ENCODE measurements around the gene SERPINB11. TPM values are rescaled to one million over a fixed set of nuclear protein-coding genes. Genes with fewer than 3 reads are reported as not detected.
"Not testable (repeated sequence)": the region's sequence is repeated elsewhere in the genome, so short reads cannot be mapped to it uniquely, and the experiment has no call there.

The SERPINB11 gene
- polyA plus RNA-seq, 1 experiment: not detected

DNA sequence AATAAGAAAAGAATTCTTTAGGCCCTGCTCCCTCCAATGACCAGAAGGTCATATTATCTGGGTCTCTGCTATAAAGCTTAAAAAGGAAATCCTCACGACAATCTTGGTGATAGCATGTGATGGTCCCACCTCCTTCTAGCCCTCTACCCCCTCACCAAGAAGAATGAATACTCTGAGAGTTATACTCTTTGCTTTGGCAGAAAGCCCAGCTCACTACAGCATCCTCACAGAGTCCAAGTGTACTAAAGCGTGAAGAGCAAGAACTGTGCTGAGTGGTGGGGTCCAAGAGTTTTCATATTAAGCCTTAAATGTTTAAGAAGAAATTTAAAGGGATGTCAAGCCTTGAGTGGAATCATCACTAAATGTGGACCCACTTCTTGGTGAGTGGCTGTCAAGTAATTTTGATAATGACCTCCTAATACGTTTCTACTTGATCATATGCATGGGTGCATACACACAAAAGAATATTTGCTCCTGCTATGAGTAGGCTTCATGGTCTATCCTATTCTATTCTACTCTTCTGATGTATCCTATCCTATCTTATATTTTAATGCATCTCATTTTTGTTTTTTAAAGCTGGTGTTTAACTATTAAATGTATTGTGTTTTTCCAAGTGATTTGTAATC, 56.0 kb downstream of the SERPINB11 start:
- H3K4me3 ChIP-seq (ENCODE audit: low read depth, low read length): no peak overlapping the region
- no peak for TF ChIP-seq CTCF (IDR thresholded peaks at IDR 0.05; ENCODE audit: low read depth, low read length)
- H3K27ac ChIP-seq (ENCODE audit: low read depth, low read length): no peak overlapping the region
- CTCF ChIA-PET: interaction anchor here (1.4 kb wide), 1 partner anchor 17 kb away, joined by 5 read pairs; no protein-coding TSS in a partner anchor
- H3K27me3 ChIP-seq (ENCODE audit: control insufficient read depth, insufficient read depth, low read length): no peaks in the 10 kb centered on the region
- POLR2A ChIA-PET: no interaction called here
- no peak for DNase-seq (ENCODE audit: low read depth, low spot score)
- H3K9me3 ChIP-seq (ENCODE audit: control insufficient read depth, insufficient read depth, low read length): peaks cover 12% of the 10 kb centered on the region

GRCh38 chr18:63759786-63760185, 57.0 kb downstream of the SERPINB11 start:
- H3K27me3 ChIP-seq (ENCODE audit: control insufficient read depth, insufficient read depth, low read length); DNase-seq (ENCODE audit: low read depth, low spot score); H3K27ac ChIP-seq (ENCODE audit: low read depth, low read length); POLR2A ChIA-PET; CTCF ChIA-PET; H3K4me3 ChIP-seq (ENCODE audit: low read depth, low read length): not testable (repeated sequence)
- peaks cover 12% of the 10 kb centered on the region for H3K9me3 ChIP-seq (ENCODE audit: control insufficient read depth, insufficient read depth, low read length)

GRCh38 chr18:63762518-63762917, 59.8 kb downstream of the SERPINB11 start:
- ChIA-PET POLR2A (no interaction called here), CTCF (interaction anchor here (1.0 kb wide), 1 partner anchor 21 kb away, joined by 3 read pairs; no protein-coding TSS in a partner anchor)
- peak; percentile 36 for DNase-seq (ENCODE audit: low read depth, low spot score)
- Histone ChIP-seq H3K9me3 (ENCODE audit: control insufficient read depth, insufficient read depth, low read length) (peaks cover 12% of the 10 kb centered on the region), H3K4me3 (ENCODE audit: low read depth, low read length) (no peak overlapping the region), H3K27me3 (ENCODE audit: control insufficient read depth, insufficient read depth, low read length) (no peaks in the 10 kb centered on the region), H3K27ac (ENCODE audit: low read depth, low read length) (no peak overlapping the region)
- no peak for TF ChIP-seq CTCF (IDR thresholded peaks at IDR 0.05; ENCODE audit: low read depth, low read length)

- TF ChIP-seq CTCF (IDR thresholded peaks at IDR 0.05; ENCODE audit: low read depth, low read length): no peak
- Histone ChIP-seq H3K9me3 (ENCODE audit: control insufficient read depth, insufficient read depth, low read length) (peaks cover 12% of the 10 kb centered on the region), H3K27ac (ENCODE audit: low read depth, low read length) (peak overlapping the region; percentile 39), H3K4me3 (ENCODE audit: low read depth, low read length) (no peak overlapping the region), H3K27me3 (ENCODE audit: control insufficient read depth, insufficient read depth, low read length) (no peaks in the 10 kb centered on the region)
- DNase-seq (ENCODE audit: low read depth, low spot score): no peak
- ChIA-PET POLR2A (interaction anchor here (1.3 kb wide), 1 partner anchor 11 kb away, joined by 4 read pairs; the partner anchor contains the start of gene SERPINB7), CTCF (interaction anchor here (0.9 to 1.3 kb wide), 4 partner anchors 18 to 247 kb away, joined by 3 to 6 read pairs (median 3); no protein-coding TSS in a partner anchor)
Measured at GRCh38 chr18:63763831-63764600, 61.3 kb downstream of the SERPINB11 start.

DNA sequence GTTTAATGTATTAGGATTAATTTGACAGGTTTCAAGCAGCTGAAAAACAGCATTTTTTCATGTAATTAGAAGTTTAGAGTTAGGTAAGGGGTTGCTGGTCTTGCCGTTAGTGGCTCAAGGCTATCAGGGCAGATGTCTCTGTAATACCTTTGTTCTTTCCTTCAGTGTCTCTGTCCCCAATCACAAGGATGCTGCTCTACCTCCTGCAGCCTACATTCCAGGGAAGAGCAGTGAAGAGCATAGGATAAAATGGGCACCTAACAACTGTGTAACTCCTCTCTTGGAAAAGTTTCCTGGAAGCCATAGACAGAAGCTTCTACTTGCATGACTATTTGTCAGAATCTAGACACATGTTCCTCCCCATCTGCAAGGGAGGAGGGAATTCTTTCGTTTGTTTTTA, 63.1 kb downstream of the SERPINB11 start:
- no peak for DNase-seq (ENCODE audit: low read depth, low spot score)
- H3K9me3 ChIP-seq (ENCODE audit: control insufficient read depth, insufficient read depth, low read length): peaks cover 2% of the 10 kb centered on the region; the same call in 1 of the 2 replicates
- ChIA-PET CTCF (no interaction called here), POLR2A (no interaction called here)
- no peaks in the 10 kb centered on the region for H3K27me3 ChIP-seq (ENCODE audit: control insufficient read depth, insufficient read depth, low read length)
- no peak overlapping the region for H3K27ac ChIP-seq (ENCODE audit: low read depth, low read length)
- no peak overlapping the region for H3K4me3 ChIP-seq (ENCODE audit: low read depth, low read length)
- no peak for TF ChIP-seq CTCF (IDR thresholded peaks at IDR 0.05; ENCODE audit: low read depth, low read length)

Other genes with a start within 250 kb of the SERPINB11 start
- not detected in 2 replicates for gene SERPINB5, start 226.0 kb upstream of the SERPINB11 start, polyA plus RNA-seq (2011; rRNA removed)
- gene SERPINB12, start 160.6 kb upstream of the SERPINB11 start, polyA plus RNA-seq (2011; rRNA removed): not detected in 2 replicates
- not detected in 2 replicates for gene SERPINB13, start 115.6 kb upstream of the SERPINB11 start, polyA plus RNA-seq (2011; rRNA removed)
- not detected in 2 replicates for gene SERPINB4, start 58.7 kb upstream of the SERPINB11 start, polyA plus RNA-seq (2011; rRNA removed)
- not detected in 2 replicates for gene SERPINB3, start 41.1 kb upstream of the SERPINB11 start, polyA plus RNA-seq (2011; rRNA removed)
- 23.1 and 28.1 TPM in 2 replicates for gene SERPINB7, start 72.5 kb downstream of the SERPINB11 start, polyA plus RNA-seq (2011; rRNA removed)
- 5.3 and 6.9 TPM in 2 replicates for gene SERPINB2, start 184.7 kb downstream of the SERPINB11 start, polyA plus RNA-seq (2011; rRNA removed)
- 0.19 TPM in 1 of 2 replicates, not detected in the other for gene SERPINB10, start 205.0 kb downstream of the SERPINB11 start, polyA plus RNA-seq (2011; rRNA removed)
- gene HMSD, start 246.3 kb downstream of the SERPINB11 start, polyA plus RNA-seq (2011; rRNA removed): 0.63 and 1.2 TPM in 2 replicates

Measured in AG04450 (cell line).